Activated T-cell treated with anti-CD3 and anti-CD28 coated beads for 48 hours (primary cell): ENCODE data around the gene C3.
"Not testable (repeated sequence)": the region's sequence is repeated elsewhere in the genome, so short reads cannot be mapped to it uniquely, and the experiment has no call there.

Source experiments
- DNase-seq: peaks from one replicate; pipeline ENCODE4 v3.0.0-alpha.2; 2020; ENCODE audit warnings: low read depth

The C3 gene

GRCh38 chr19:6690160-6690885, 30.1 kb downstream of the C3 start:
- DNase-seq, result no peak

DNA sequence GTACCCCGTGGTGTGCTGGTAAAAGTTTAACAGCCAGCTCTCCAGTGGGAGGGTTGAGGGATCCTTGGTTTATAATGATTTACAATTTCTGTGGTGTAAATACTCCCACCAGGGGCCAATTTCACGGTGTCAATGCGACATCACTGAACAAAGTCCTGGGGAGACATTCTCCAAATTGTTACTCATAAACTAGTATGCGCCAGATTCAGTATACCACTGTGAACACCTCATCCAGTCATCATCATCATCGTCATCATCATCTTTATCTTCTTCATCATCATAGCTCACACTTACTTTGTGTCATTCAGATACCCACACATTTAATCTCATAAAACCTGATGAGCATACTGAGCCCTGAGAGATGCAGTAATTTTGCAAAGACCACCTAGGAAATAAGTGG, 33.3 kb downstream of the C3 start:
- no peak for DNase-seq

DNA sequence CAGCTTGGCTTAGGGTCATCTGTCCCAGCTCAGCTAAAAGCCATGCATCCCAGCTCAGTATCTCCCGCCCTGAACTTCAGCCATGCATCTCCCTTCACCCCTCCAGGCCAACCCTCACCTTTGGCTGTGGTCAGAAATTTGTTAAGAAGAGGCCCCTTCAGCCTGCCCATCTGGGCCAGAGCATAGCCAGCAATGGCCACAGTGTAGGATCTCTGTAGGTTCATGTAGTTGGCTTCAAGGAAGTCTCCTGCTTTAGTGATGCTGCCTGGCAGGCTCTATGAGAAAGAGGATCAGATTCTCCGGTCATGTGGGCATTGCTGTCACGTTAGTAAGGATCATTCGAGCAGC, 33.8 kb downstream of the C3 start:
- no peak for DNase-seq

- no peak for DNase-seq
Observed at GRCh38 chr19:6685962-6686627, 34.4 kb downstream of the C3 start.

DNA sequence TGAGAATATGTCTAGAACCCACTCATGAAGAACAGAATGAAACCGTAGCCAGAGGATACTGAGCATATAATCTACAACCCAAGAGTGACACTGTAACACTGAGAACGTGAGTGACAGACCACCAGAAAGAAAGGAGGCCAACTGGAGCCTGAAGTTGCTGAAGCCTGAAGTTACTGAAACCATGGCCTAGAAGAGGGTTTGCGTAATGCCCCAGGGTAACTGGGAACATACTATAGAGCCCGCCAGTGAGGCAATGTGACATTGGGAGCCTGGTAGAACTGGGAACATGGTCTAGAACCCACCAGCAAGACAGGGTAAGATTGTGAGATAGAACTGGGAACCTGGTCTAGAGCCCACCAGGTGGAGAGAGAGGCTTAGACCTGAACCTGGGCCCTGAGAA, 35.0 kb downstream of the C3 start:
- DNase-seq, result no peak

DNA sequence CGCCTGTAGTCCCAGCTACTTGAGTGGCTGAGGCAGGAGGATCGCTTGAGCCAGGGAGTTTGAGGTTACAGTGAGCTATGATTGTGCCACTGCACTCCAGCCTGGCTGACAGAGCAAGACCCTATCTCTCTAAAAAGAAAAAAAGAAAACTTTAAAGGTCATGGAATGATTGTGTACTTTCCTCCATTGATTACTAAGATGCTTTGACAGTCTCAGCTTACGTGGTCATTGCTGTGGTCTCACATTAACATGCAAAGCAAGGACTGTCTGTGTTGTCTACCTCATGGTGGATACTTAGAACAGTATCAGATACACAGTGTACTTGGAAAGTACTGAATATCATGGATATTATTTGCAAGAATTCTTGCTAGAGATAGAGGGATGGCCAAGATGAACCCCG, 36.5 kb downstream of the C3 start:
- DNase-seq, result no peak

GRCh38 chr19:6682607-6683128, 37.8 kb downstream of the C3 start:
- DNase-seq, result no peak

- no peak for DNase-seq
Observed at GRCh38 chr19:6680141-6680540, 40.3 kb downstream of the C3 start.

DNA sequence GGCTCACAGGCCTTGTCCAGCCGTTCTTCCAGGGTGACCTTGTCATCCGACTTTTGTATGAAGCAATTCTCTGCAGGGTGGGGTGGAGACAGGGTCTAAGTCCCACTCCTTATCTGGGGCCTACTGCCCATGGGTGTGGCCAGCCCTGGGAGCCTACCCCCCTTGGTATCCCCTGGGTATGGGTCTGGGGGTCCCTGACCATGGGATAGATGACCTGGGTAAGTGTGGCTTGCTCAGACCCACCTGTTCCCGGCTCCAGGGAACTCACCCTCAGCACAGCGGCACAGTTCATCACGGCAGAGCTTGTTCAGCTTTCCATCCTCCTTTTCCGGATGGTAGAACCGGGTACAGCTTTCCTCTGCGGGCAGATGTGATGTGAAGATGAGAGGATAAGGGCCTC, 41.3 kb downstream of the C3 start:
- no peak for DNase-seq

DNA sequence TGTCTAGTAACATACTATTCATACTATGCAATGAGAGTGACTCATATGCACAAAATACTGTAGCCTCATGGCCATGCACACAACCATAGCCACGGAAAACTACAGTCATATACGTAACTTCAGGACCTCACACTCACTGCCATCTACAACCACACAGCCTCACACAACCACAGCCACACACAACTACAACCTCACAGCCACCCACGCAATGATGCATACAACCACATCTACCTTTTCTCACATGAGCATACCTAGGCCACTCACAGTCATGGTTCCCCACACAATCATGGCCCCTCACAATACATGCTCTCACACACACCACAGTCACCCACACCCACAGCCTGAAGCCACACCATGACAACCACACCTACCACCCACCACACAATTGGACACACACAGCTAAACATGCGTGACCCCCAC, 41.8 kb downstream of the C3 start:
- peak; percentile 76 for DNase-seq

DNA sequence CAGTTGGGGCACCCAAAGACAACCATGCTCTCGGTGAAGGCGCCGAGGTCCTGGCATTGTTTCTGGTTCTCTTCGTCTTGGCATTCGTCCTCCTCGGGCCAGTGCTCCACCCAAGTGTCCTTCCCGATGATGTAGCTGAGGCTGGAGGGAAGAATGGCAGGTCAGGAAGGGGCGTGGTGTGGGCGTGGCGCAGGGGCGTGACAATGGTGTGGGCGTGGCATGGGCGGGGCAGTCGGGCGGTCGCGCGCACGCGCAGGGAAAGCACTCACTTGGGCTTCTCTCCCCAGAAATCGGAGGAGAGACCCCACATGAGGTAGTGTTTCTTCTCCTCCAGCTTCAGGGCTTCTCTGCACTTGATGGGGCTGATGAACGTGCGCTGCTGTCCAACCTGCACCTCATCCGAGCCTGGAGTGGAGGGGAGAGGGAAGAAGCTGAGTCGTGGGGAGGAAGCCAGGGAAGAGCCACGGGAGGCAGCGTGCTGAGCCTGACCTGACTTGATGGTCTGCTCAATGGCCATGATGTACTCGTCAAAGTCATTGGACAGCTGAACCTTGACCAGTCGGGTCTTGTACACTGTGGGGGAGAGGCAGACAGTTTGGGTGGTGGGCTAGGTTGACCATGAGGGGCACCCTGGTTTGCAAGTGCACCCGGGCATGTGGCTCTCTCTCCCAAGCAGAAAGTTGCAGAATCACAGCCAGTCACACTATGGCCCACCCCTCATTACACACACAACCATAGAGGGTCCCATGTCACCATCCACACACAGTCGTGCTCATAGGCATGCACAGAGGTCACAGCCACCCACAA, 42.4 kb downstream of the C3 start:
- DNase-seq, result peak; percentile 61

DNA sequence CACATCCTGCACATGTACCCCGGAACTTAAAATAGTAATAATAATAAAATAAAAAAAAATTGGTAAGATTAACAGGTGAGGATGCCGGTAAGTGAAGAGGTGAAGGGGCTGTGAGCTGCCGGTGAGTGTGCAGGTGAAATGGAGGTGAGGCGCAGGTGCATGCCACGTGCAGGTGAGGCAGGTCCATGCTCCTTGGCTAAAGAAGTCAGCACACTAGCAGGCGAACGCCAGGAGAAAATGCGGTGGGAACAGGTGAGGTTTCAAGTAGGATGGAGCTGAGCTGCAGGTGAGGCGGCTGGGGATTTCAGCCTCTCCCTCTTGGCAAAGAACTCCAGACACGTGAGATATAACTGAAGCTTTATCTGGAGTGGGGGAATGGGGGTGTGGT, 43.0 kb downstream of the C3 start:
- no peak for DNase-seq

DNA sequence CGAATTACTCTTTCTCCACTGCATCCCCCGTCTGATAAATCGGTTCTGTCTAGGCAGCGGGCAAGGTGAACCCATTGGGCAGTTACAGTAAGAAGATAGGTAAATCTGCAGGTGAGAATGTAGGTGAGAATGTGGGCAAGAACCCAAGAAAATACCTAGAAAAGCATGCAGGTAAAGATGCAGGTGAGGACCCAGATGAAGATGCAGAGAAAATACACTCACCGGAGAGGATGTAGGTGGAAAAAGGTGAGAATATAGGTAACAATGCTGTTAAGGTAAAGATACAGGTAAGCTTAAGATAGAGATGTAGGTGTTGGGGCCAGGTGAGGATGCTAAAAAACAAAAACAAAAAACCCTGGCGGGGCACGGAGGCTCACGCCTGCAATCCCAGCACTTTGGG, 44.2 kb downstream of the C3 start:
- DNase-seq, result no peak

- DNase-seq, result peak; percentile 90
Observed at GRCh38 chr19:6674868-6675305, 45.6 kb downstream of the C3 start.

GRCh38 chr19:6674408-6674807, 46.0 kb downstream of the C3 start:
- DNase-seq, result not testable (repeated sequence)

DNA sequence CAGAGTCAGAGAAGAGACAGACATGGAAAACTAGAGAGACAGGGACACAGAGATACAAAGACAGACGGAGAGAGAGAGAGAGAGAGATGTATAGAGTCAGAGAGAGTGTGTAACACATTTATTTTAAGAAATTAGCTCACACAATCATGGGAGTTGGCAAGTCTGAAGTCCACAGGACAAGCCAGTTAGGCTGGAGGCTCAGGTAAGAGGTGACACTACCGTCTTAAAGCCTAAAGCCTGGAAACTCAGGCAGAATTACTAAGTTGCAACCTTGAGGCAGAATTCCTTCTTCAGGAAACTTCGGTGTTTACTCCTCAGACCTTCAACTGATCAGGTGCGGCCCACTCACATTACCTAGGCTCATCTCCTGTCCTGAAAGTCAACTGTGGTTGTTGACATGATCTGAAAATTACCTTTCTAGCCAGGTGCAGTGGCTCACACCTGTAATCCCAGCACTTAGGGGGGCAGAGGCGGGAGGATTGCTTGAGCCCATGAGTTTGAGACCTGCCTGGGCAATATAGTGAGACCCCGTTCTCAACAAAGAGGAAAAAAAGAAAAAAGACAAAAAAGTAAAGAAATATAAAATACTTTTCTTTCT, 47.7 kb downstream of the C3 start:
- DNase-seq, result no peak

GRCh38 chr19:6671960-6672359, 48.5 kb downstream of the C3 start:
- DNase-seq, result no peak

DNA sequence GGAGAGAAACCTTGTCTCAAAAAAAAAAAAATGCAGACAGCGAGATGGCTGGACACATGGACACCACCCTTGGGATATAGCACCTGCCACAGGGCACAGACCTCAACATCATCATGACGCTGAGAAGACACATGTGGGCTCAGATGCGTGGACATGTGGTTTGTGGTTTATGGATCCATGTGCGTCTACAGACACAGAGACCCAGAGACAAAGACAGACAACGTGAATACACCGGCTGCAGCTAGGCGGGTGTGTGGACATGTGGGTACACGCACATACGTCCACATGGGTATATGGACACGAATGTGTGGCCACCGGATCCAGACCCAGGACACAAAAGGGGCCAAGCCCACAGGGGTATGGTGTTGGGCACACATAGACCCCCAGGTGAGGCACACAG, 51.8 kb downstream of the C3 start:
- no peak for DNase-seq

- DNase-seq, result peak; percentile 47
Observed at GRCh38 chr19:6667114-6667627, 53.3 kb downstream of the C3 start.

- DNase-seq, result no peak
Observed at GRCh38 chr19:6664916-6665315, 55.5 kb downstream of the C3 start.

DNA sequence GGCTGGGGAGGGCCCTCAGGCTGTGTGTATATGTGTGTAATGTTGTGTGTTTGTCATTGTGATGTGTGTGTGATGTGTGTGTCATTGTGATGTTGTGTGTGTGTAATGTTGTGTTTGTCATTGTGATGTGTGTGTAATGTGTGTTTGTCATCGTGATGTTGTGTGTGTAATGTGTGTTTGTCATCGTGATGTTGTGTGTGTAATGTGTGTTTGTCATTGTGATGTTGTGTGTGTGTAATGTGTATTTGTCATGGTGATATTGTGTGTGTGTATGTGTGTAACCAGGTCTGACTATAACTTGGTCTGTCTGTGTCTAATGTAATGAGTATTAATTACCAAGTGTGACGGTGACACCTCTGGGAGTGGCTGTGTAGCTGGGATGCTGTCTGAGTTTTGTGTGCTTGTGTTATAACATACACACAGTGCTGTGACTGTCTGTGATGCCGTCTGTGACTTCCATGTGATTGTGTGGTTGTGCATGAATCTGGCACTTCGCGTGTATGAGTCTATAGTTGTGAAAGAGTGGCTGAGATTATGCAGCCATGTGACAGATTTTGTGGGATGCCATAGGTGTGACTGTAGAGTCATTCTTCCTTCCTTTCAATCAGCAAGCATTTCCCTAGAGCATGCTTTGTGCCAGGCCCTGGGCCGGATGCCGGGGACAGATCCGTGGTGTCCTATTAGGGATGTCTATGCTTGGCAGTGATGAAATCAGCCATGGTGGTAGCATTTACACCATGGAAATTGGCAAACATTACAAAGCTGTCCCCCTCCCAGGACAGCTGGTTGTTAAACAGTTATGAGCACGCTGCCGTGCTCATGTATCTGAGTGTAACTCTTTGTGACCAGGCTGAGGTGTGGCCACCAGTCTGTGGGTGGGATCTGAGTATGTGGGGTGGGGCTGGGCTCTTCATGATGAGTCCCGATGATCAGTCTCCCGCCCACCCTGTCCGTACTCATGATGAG, 56.9 kb downstream of the C3 start:
- DNase-seq, result no peak
